H9 (cell line): ENCODE results near the gene PCSK6. TPM values are rescaled to one million over a fixed set of nuclear protein-coding genes. Genes with fewer than 3 reads are reported as not detected.

Experiments
- DNase-seq: peaks from one replicate; pipeline ENCODE4 v3.0.0-alpha.2; 2017
- H2AFZ ChIP-seq: one replicate; pipeline ENCODE4 v1.6.1; 2013; ENCODE audit warnings: mild to moderate bottlenecking, low read length, control low read depth, moderate library complexity
- H2AK5ac ChIP-seq: 2 replicates; pipeline ENCODE4 v1.6.1; 2013; ENCODE audit warnings: low read length, control low read depth, mixed read lengths; ENCODE audit not compliant: insufficient read length
- H2BK120ac ChIP-seq: one replicate; pipeline ENCODE4 v1.6.1; 2013; ENCODE audit warnings: low read depth, mild to moderate bottlenecking, low read length, control low read depth, inconsistent platforms; ENCODE audit not compliant: poor library complexity, severe bottlenecking
- H2BK12ac ChIP-seq: 2 replicates; pipeline ENCODE4 v1.6.1; 2013; ENCODE audit warnings: low read length, control low read depth, mixed read lengths, low read depth; ENCODE audit not compliant: insufficient read length
- H2BK15ac ChIP-seq: 2 replicates; pipeline ENCODE4 v1.6.1; 2013; ENCODE audit warnings: low read depth, low read length, control low read depth
- H2BK20ac ChIP-seq: one replicate; pipeline ENCODE4 v1.6.1; 2013; ENCODE audit warnings: low read depth, mild to moderate bottlenecking, low read length, control low read depth, inconsistent platforms; ENCODE audit not compliant: poor library complexity, severe bottlenecking
- H2BK5ac ChIP-seq: 2 replicates; pipeline ENCODE4 v1.6.1; 2013; ENCODE audit warnings: low read length, control low read depth, mixed read lengths; ENCODE audit not compliant: insufficient read length
- H3K14ac ChIP-seq: 2 replicates; pipeline ENCODE4 v1.6.1; 2013; ENCODE audit warnings: low read length, control low read depth; ENCODE audit not compliant: insufficient read depth
- H3K18ac ChIP-seq: 2 replicates; pipeline ENCODE4 v1.6.1; 2013; ENCODE audit warnings: low read depth, mild to moderate bottlenecking, mixed read lengths, low read length, control low read depth; ENCODE audit not compliant: insufficient read length
- H3K23ac ChIP-seq: 2 replicates; pipeline ENCODE4 v1.6.1; 2013; ENCODE audit warnings: low read length, control low read depth, mixed read lengths, low read depth; ENCODE audit not compliant: insufficient read length
- H3K23me2 ChIP-seq: 2 replicates; pipeline ENCODE4 v1.6.1; 2013; ENCODE audit warnings: low read depth, mild to moderate bottlenecking, mixed read lengths, low read length, control low read depth; ENCODE audit not compliant: insufficient read length, poor library complexity, severe bottlenecking
- H3K27ac ChIP-seq: 2 replicates; pipeline ENCODE4 v1.5.1; 2013; ENCODE audit warnings: low read length, control low read depth, mixed read lengths, low read depth; ENCODE audit not compliant: insufficient read length
- H3K27me3 ChIP-seq: 2 replicates; pipeline ENCODE4 v1.6.1; 2013; ENCODE audit warnings: low read length, control low read depth, inconsistent platforms; ENCODE audit not compliant: insufficient read depth
- H3K4ac ChIP-seq: 2 replicates; pipeline ENCODE4 v1.6.1; 2013; ENCODE audit warnings: low read depth, mild to moderate bottlenecking, control low read depth, inconsistent platforms, low read length, moderate library complexity
- H3K4me1 ChIP-seq: 2 replicates; pipeline ENCODE4 v1.6.1; 2013; ENCODE audit warnings: low read length, control low read depth, inconsistent platforms; ENCODE audit not compliant: insufficient read depth
- H3K4me2 ChIP-seq: 2 replicates; pipeline ENCODE4 v1.6.1; 2013; ENCODE audit warnings: low read length, control low read depth, mixed read lengths; ENCODE audit not compliant: insufficient read length, insufficient read depth
- H3K56ac ChIP-seq: 2 replicates; pipeline ENCODE4 v1.6.1; 2013; ENCODE audit warnings: low read depth, mild to moderate bottlenecking, mixed read lengths, low read length, control low read depth; ENCODE audit not compliant: insufficient read length
- H3K79me1 ChIP-seq: 2 replicates; pipeline ENCODE4 v1.6.1; 2013; ENCODE audit warnings: low read depth, mild to moderate bottlenecking, moderate library complexity, low read length, control low read depth, inconsistent platforms; ENCODE audit not compliant: insufficient read depth, poor library complexity, severe bottlenecking
- H3K79me2 ChIP-seq: 2 replicates; pipeline ENCODE4 v1.6.1; 2013; ENCODE audit warnings: low read length, control low read depth, inconsistent platforms; ENCODE audit not compliant: insufficient read depth
- H3K9ac ChIP-seq: 2 replicates; pipeline ENCODE4 v1.6.1; 2013; ENCODE audit warnings: low read length, control low read depth, mixed read lengths; ENCODE audit not compliant: insufficient read length; ENCODE audit errors: extremely low read depth
- H3K9me3 ChIP-seq: one replicate; pipeline ENCODE4 v1.6.1; 2013; ENCODE audit warnings: low read depth, low read length, inconsistent platforms; ENCODE audit not compliant: control insufficient read depth
- H3T11ph ChIP-seq: one replicate; pipeline ENCODE4 v1.6.1; 2013; ENCODE audit warnings: mild to moderate bottlenecking, low read length, control low read depth, inconsistent platforms
- H4K20me1 ChIP-seq: one replicate; pipeline ENCODE4 v1.6.1; 2013; ENCODE audit not compliant: control insufficient read depth, insufficient read length, insufficient read depth
- H4K5ac ChIP-seq: 2 replicates; pipeline ENCODE4 v1.6.1; 2013; ENCODE audit warnings: low read depth, mild to moderate bottlenecking, mixed read lengths, low read length, control low read depth; ENCODE audit not compliant: insufficient read length
- H4K8ac ChIP-seq: replicated peaks from 2 replicates; pipeline ENCODE4 v1.6.1; 2013; ENCODE audit warnings: low read length, control low read depth, mixed read lengths, low read depth; ENCODE audit not compliant: insufficient read length
- H4K91ac ChIP-seq: 2 replicates; pipeline ENCODE4 v1.6.1; 2013; ENCODE audit warnings: low read depth, mild to moderate bottlenecking, moderate library complexity, mixed read lengths, low read length, control low read depth; ENCODE audit not compliant: insufficient read length
- H3K27ac Mint-ChIP-seq, 3 experiments: 2 replicates in 2 of 3; 3 replicates in 1 of 3; pipeline ENCODE4 v1.8.0; 2020 to 2021; ENCODE audit warnings: mixed read lengths in 3 of 3, mild to moderate bottlenecking in 1 of 3, moderate library complexity in 1 of 3
- H3K27me3 Mint-ChIP-seq: 2 replicates; pipeline ENCODE4 v1.8.0; 2021; ENCODE audit warnings: low read depth, mild to moderate bottlenecking, moderate library complexity, mixed read lengths
- H3K36me3 Mint-ChIP-seq, 3 experiments: 2 replicates in 2 of 3; 3 replicates in 1 of 3; pipeline ENCODE4 v1.8.0; 2020 to 2021; ENCODE audit warnings: low read depth in 3 of 3, mixed read lengths in 3 of 3; ENCODE audit not compliant: insufficient read depth in 1 of 3
- H3K4me1 Mint-ChIP-seq, 2 experiments: 2 replicates each; pipeline ENCODE4 v1.8.0; 2020; ENCODE audit warnings: mixed read lengths in 2 of 2
- H3K4me3 Mint-ChIP-seq, 2 experiments: 2 replicates in 1 of 2; 3 replicates in 1 of 2; pipeline ENCODE4 v1.8.0; 2020 to 2021; ENCODE audit warnings: mild to moderate bottlenecking in 2 of 2, mixed read lengths in 2 of 2, moderate library complexity in 1 of 2
- H3K9me3 Mint-ChIP-seq, 2 experiments: 2 replicates in 1 of 2; 3 replicates in 1 of 2; pipeline ENCODE4 v1.8.0; 2020; ENCODE audit warnings: mild to moderate bottlenecking in 2 of 2, mixed read lengths in 2 of 2, moderate library complexity in 1 of 2
- CTCF ChIP-seq: fragments of 200-600 bp; sonication (generic); conservative IDR thresholded peaks from 3 replicates; pipeline ENCODE4 v1.8.0; 2021; ENCODE audit warnings: antibody characterized with exemption, mild to moderate bottlenecking
- WGBS: extraction: QIAGEN DNeasy Blood & Tissue Kit; methylation state at CpG from one replicate; pipeline ENCODE4 v1.1.7; 2013; ENCODE audit warnings: missing lambda C conversion rate, low lambda C conversion rate, mixed read lengths; ENCODE audit not compliant: insufficient read length; ENCODE audit errors: extremely low coverage; 5-methylcytosine and 5-hydroxymethylcytosine counted together
- total RNA-seq: library from RNA; stranded (reverse); gene quantifications from 2 replicates; pipeline ENCODE4 v1.2.1, GENCODE V29; 2021

Gene PCSK6
- total RNA-seq, 1 experiment from 2014 or later, result 4.0 TPM

GRCh38 chr15:101273534-101273933 is 216.0 kb downstream of the PCSK6 start:
- H3K9me3 ChIP-seq, result no peaks in the 10 kb centered on the region
- H3K27me3 ChIP-seq, result no peaks in the 10 kb centered on the region
- H3K4me2 ChIP-seq, result no peak overlapping the region
- H2BK15ac ChIP-seq, result no peak overlapping the region
- H3K79me2 ChIP-seq, result no peaks in the 10 kb centered on the region; the same call in 1 of the 2 replicates
- no peak overlapping the region for H4K8ac ChIP-seq
- H4K91ac ChIP-seq, result no peak overlapping the region
- H3T11ph ChIP-seq, result no peak overlapping the region
- no peak overlapping the region for H3K4ac ChIP-seq
- H3K23ac ChIP-seq, result no peak overlapping the region
- no peak overlapping the region for H2AK5ac ChIP-seq
- H3K79me1 ChIP-seq, result no peaks in the 10 kb centered on the region
- no peak overlapping the region for H3K56ac ChIP-seq
- H3K27me3 Mint-ChIP-seq, result no peaks in the 10 kb centered on the region
- no peak overlapping the region for H3K9ac ChIP-seq
- H3K9me3 Mint-ChIP-seq, result no peaks in the 10 kb centered on the region
- DNase-seq, result no peak
- TF ChIP-seq CTCF, result no peak
- no peaks in the 10 kb centered on the region for H3K4me1 ChIP-seq
- H2BK5ac ChIP-seq, result no peak overlapping the region
- H3K4me3 Mint-ChIP-seq, result no peak overlapping the region
- no peak overlapping the region for H2AFZ ChIP-seq
- peaks cover 11% of the 10 kb centered on the region for H3K23me2 ChIP-seq
- H3K4me1 Mint-ChIP-seq, result peaks cover 2 to 7% of the 10 kb centered on the region in 2 experiments
- no peaks in the 10 kb centered on the region for H4K20me1 ChIP-seq
- H2BK12ac ChIP-seq, result no peak overlapping the region
- H3K27ac ChIP-seq, result no peak overlapping the region
- H3K36me3 Mint-ChIP-seq, result peaks cover 39 to 76% (median 63%) of the 10 kb centered on the region in 3 experiments; a peak in 6 of 7 replicates
- WGBS, result no CpG with 5 or more reads among the region's 5 CpGs
- no peak overlapping the region for H4K5ac ChIP-seq
- H3K18ac ChIP-seq, result no peak overlapping the region
- no peak overlapping the region for H3K14ac ChIP-seq
- H2BK20ac ChIP-seq, result no peak overlapping the region
- no peak overlapping the region for H3K27ac Mint-ChIP-seq
- no peak overlapping the region for H2BK120ac ChIP-seq
